ENCODE measurements around the gene PRDM16. TPM values are rescaled to one million over a fixed set of nuclear protein-coding genes. Genes with fewer than 3 reads are reported as not detected.

PRDM16 gene
- polyA plus RNA-seq, 1 experiment: 0.06 TPM

GRCh38 chr1:3320246-3321152, 251.5 kb downstream of the PRDM16 start:
- no peak for DNase-seq (ENCODE audit: low read depth, low spot score)
- H3K27me3 ChIP-seq (ENCODE audit: control insufficient read depth, insufficient read depth, low read length): peaks cover 2% of the 10 kb centered on the region
- POLR2A ChIA-PET: no interaction called here
- CTCF ChIA-PET: interaction anchor here (0.5 to 1.7 kb wide), 3 partner anchors 13 to 1131 kb away, joined by 3 to 4 read pairs (median 4); no protein-coding TSS in a partner anchor
- TF ChIP-seq CTCF (IDR thresholded peaks at IDR 0.05; ENCODE audit: low read depth, low read length): no peak
- H3K4me3 ChIP-seq (ENCODE audit: low read depth, low read length): no peak overlapping the region
- peaks cover 16% of the 10 kb centered on the region; the same call in 1 of the 2 replicates for H3K9me3 ChIP-seq (ENCODE audit: control insufficient read depth, insufficient read depth, low read length)
- no peak overlapping the region for H3K27ac ChIP-seq (ENCODE audit: low read depth, low read length)

DNA sequence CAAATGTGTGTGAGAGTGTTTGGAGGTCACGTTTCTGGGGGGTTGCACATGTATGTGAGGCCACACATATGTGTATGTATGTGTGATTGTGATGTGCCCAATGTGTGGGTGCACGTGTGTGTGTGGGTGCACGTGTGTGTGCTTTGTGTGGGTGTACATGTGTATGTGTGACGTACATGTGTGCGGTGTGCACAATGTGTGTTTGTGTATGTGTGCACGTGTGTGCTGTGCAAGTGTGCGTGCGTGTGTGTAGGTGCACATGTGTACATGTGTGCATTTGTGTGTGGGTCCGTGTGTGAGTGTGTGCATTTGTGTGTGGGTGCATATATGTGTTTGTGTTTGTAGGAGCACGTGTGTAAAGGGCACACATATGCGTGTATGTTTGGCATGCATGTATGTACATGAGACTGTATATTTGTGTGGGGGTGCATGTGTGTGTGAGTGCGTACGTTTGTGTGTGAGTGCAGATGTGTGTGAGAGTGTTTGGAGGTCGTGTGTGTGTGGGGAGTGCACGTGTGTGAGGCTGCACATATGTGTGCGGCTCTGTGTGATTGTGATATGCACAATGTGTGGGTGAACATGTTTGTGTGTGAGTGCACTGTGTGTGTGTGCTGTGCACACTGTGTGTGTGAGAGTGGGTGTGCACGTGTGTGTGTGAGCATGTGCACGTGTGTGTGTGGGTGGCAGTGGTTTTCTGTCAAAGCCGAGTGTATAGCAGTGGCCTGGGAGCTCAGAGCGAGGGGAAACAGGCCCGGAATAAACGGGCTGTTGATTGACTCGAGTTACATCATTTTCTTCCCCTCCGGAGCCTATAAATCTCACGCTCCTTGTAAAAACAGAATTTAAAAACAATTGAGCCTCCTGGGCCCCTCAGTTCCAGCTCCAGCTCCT, 252.8 kb downstream of the PRDM16 start:
- Histone ChIP-seq H3K4me3 (ENCODE audit: low read depth, low read length) (no peak overlapping the region), H3K27ac (ENCODE audit: low read depth, low read length) (no peak overlapping the region), H3K9me3 (ENCODE audit: control insufficient read depth, insufficient read depth, low read length) (peaks cover 23% of the 10 kb centered on the region; the same call in 1 of the 2 replicates), H3K27me3 (ENCODE audit: control insufficient read depth, insufficient read depth, low read length) (peaks cover 2% of the 10 kb centered on the region)
- no peak for DNase-seq (ENCODE audit: low read depth, low spot score)
- CTCF ChIA-PET: no interaction called here
- no peak for TF ChIP-seq CTCF (IDR thresholded peaks at IDR 0.05; ENCODE audit: low read depth, low read length)
- POLR2A ChIA-PET: no interaction called here

DNA sequence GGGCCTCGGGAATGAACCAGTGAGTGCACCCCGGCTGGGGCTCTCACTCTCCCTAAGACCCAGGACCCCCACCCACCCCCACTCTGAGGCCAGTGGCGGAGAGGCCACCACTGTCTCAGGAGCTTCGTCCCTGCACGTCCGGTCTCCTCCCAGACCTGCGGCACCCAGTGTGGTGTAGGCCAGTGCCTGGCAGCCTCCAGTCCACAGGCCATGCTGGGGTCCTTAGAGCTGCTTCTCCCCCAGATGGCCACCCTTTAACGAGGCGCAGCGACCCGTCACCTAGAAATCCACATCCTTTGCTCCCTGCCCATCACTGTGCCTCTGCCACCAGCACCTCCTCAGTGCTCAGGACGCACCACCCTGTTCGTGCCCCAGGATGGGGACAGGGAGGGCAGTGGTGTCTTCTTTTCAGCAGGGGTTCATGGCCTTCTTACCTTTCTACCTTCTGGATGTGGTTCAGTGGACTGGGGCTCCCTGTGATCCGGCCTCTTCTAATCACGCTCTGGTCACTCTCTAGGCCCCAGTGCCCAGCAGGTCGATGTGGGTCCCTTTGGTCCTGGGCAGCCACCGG, 253.5 kb downstream of the PRDM16 start:
- CTCF ChIA-PET: no interaction called here
- DNase-seq (ENCODE audit: low read depth, low spot score): no peak
- no peak overlapping the region for H3K4me3 ChIP-seq (ENCODE audit: low read depth, low read length)
- H3K27me3 ChIP-seq (ENCODE audit: control insufficient read depth, insufficient read depth, low read length): peaks cover 2% of the 10 kb centered on the region
- peaks cover 23% of the 10 kb centered on the region; the same call in 1 of the 2 replicates for H3K9me3 ChIP-seq (ENCODE audit: control insufficient read depth, insufficient read depth, low read length)
- POLR2A ChIA-PET: no interaction called here
- no peak for TF ChIP-seq CTCF (IDR thresholded peaks at IDR 0.05; ENCODE audit: low read depth, low read length)
- H3K27ac ChIP-seq (ENCODE audit: low read depth, low read length): no peak overlapping the region

DNA sequence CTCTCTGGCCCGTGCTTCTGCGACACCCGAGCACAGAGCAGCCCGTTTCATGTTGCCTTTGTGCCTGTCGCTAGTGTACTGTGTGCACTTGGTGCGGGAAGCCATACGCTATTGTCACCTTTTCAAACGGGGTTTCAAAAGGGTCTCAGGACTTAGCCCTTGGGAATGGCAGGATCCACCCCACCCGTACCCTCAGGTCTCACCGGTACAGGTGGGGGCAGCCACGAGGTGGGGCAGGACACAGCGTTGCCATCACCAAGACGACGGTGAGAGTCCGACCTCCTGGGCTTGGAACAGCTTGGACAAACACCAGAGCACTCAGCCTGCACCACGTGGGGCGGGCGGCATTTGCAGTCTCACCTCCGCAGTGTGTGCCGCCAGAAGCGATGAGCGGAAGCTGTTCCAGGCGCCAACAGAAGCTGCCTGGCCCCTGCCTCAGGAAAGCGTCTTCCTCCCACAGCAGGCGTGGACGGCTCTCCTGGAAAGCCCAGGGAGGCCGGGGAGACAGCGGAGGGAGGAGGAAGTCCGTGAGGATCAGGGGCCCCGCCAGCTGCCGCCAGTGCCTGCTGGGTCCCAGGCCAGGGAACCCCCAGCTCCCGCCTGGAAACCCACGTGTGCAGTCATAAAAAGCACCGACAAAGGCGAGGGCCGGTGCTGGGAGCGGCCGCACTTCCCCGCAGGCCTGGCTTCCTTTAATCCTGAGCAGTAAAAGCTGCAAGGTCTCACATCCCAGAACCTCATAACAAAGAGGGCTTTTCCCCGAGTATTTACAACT, 254.2 kb downstream of the PRDM16 start:
- Histone ChIP-seq H3K4me3 (ENCODE audit: low read depth, low read length) (no peak overlapping the region), H3K27ac (ENCODE audit: low read depth, low read length) (no peak overlapping the region), H3K27me3 (ENCODE audit: control insufficient read depth, insufficient read depth, low read length) (peaks cover 2% of the 10 kb centered on the region), H3K9me3 (ENCODE audit: control insufficient read depth, insufficient read depth, low read length) (peaks cover 23% of the 10 kb centered on the region; the same call in 1 of the 2 replicates)
- CTCF ChIA-PET: no interaction called here
- no peak for TF ChIP-seq CTCF (IDR thresholded peaks at IDR 0.05; ENCODE audit: low read depth, low read length)
- POLR2A ChIA-PET: no interaction called here
- DNase-seq (ENCODE audit: low read depth, low spot score): no peak

Measured in AG04450 (cell line).